ENCODE data around the gene KIF18B.

The KIF18B gene

GRCh38 chr17:44904001-44904984 lies 43.3 kb downstream of the KIF18B start:
- no peak for DNase-seq

- no peak for DNase-seq
These were observed 44.4 kb downstream of the KIF18B start for GRCh38 chr17:44903012-44903685.

- DNase-seq: no peak
These were observed 45.3 kb downstream of the KIF18B start for GRCh38 chr17:44902135-44902760.

GRCh38 chr17:44901411-44901921 lies 46.1 kb downstream of the KIF18B start:
- no peak for DNase-seq

- no peak for DNase-seq
These were observed 46.7 kb downstream of the KIF18B start for GRCh38 chr17:44900894-44901293.

GRCh38 chr17:44899074-44899782 lies 48.3 kb downstream of the KIF18B start, which contains the start of gene EFTUD2:
Gene EFTUD2, minus strand, starts transcription at chr17:44899445. Its CDS starts 4,924 bp downstream, at chr17:44894521.
- DNase-seq: peak; percentile 92

- peak in 1 of 2 donors; percentile 42 for DNase-seq
These were observed 48.9 kb downstream of the KIF18B start for GRCh38 chr17:44898768-44899073.

GRCh38 chr17:44894642-44895041 lies 52.9 kb downstream of the KIF18B start:
- DNase-seq: no peak

GRCh38 chr17:44892250-44892649 lies 55.3 kb downstream of the KIF18B start:
- DNase-seq: no peak

- no peak for DNase-seq
These were observed 58.6 kb downstream of the KIF18B start for GRCh38 chr17:44889003-44889402.

- peak in 1 of 2 donors; percentile 16 for DNase-seq
These were observed 59.3 kb downstream of the KIF18B start for GRCh38 chr17:44887971-44888954.

GRCh38 chr17:44887016-44887415 lies 60.6 kb downstream of the KIF18B start:
- DNase-seq: no peak

GRCh38 chr17:44884941-44885340 lies 62.6 kb downstream of the KIF18B start:
- no peak for DNase-seq

GRCh38 chr17:44881145-44881544 lies 66.4 kb downstream of the KIF18B start:
- no peak for DNase-seq

GRCh38 chr17:44880062-44880461 lies 67.5 kb downstream of the KIF18B start:
- DNase-seq: no peak

GRCh38 chr17:44879376-44879775 lies 68.2 kb downstream of the KIF18B start:
- no peak for DNase-seq

GRCh38 chr17:44878627-44879221 lies 68.8 kb downstream of the KIF18B start:
- DNase-seq: peak in 1 of 2 donors; percentile 37

- no peak for DNase-seq
These were observed 70.5 kb downstream of the KIF18B start for GRCh38 chr17:44877121-44877520.

GRCh38 chr17:44875761-44876160 lies 71.8 kb downstream of the KIF18B start:
- no peak for DNase-seq
